Stimulated activated CD8-positive, alpha-beta memory T cell treated with anti-CD3 and anti-CD28 coated beads, Interleukin-4, amount 100 ng/mL, for 1 hour (primary cell): ENCODE results near the gene DENND1C.
"Not testable (repeated sequence)": the region's sequence is repeated elsewhere in the genome, so short reads cannot be mapped to it uniquely, and the experiment has no call there.

Experiments
- DNase-seq, 2 donors: peaks; one replicate each; pipeline ENCODE4 v3.0.0-alpha.2; 2020; ENCODE audit warnings: low read depth in 2 of 2, low spot score in 1 of 2

Gene DENND1C

DNA sequence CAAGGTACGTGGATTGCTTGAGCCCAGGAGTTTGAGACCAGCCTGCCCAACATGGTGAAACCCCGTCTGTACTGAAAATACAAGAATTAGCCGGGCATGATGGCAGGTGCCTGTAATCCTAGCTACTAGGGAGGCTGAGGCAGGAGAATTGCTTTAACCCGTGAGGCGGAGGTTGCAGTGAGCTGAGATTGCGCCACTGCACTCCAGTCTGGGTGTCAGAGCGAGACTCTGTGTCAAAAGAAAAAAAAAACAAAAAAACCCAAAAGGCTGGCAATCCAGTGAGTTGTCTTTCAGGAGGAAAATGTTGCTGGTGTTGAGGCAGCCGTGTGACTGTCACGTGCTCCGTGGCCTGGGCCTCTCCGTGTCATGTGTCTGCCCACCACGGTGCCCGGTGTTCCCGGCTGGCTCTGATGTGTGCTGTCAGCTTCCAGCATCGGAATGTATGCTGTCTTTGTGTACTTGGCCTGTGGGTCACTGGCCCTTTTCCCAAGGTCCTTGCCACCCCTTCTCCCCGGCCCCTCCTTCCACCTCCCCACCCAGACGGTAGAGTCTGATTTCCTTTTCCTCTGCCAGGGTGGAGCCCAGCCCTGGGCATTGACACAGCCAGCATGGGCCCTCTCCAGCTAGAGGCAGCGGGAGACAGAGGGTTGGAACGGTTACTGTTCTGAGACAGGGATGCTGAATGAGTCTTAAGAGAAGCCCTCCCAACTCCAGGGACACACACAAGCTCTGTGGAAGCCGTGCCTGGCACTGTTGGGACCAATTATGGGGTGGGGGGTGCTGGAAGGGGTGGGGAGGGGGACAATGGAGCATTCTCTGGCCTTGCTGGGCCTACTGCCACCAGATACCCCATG, 27.8 kb upstream of the DENND1C start:
- no peak for DNase-seq

GRCh38 chr19:6508028-6508771, 26.6 kb upstream of the DENND1C start:
- not testable (repeated sequence) for DNase-seq

GRCh38 chr19:6503407-6504201, 22.0 kb upstream of the DENND1C start:
- no peak for DNase-seq

DNA sequence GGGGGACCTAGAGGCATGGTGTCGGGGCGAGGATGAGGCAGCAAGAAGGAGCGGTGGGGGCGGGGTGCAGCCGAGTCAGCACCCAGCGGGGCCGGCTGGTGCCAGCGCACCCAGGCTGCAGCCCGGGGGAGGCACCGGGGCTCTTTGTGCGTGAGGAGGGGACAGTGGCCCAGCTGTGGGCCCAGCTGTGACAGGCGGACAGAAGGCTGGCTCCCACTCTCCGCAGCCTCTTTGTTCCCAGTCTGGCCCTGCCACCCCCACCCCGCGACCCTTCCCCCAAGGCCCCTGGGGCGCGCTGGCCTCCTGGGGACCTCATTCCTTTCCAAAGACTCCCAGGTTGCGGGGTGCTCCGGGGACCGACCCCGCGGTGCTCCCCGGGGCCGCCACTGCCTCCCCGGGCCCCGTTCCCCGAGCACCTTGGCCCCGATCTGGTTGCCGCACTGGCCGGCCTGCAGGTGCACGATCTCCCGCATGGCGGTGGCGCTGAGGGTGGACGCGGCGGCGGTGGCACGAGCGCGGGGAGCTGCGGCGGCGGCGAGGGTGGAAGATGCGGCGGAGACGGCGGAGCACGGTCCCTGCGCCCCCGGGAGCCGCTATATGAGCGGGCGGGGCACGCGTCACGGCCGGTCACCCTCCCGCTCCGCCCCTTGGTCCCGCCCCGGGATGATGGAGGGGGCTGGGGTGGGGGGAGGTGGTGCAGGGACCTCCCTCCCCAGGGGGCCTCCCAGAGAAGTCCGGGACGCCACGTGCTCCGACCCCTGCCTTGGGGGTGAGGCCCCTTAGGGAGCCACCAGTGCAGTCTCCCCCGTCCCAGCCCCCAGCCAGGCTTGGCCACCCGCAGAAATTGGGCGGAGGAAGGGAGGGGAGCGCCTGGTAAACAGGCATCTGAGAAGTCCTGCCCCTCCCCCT, 20.4 kb upstream of the DENND1C start, which contains the start of gene TUBB4A:
TSS of gene TUBB4A (minus strand) at position 570 of the 909 bp plus-strand sequence. CDS start at position 473, 97 bp downstream.
- no peak for DNase-seq

GRCh38 chr19:6500837-6501739, 19.5 kb upstream of the DENND1C start:
- no peak for DNase-seq

GRCh38 chr19:6499052-6499790, 17.6 kb upstream of the DENND1C start:
- DNase-seq: no peak

- no peak for DNase-seq
Observed at GRCh38 chr19:6498294-6499036, 16.9 kb upstream of the DENND1C start.

DNA sequence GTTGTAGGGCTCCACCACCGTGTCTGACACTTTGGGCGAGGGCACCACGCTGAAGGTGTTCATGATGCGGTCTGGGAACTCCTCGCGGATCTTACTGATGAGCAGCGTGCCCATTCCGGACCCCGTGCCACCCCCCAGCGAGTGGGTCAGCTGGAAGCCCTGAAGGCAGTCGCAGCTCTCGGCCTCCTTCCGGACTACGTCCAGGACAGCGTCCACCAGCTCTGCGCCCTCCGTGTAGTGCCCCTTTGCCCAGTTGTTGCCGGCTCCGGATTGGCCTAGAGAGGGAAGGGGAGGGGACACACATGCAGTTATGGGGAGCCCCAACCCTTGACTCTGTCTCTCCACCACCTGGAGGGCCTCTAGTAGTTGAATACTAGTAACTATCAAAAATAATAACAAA, 14.4 kb upstream of the DENND1C start:
- DNase-seq: no peak

DNA sequence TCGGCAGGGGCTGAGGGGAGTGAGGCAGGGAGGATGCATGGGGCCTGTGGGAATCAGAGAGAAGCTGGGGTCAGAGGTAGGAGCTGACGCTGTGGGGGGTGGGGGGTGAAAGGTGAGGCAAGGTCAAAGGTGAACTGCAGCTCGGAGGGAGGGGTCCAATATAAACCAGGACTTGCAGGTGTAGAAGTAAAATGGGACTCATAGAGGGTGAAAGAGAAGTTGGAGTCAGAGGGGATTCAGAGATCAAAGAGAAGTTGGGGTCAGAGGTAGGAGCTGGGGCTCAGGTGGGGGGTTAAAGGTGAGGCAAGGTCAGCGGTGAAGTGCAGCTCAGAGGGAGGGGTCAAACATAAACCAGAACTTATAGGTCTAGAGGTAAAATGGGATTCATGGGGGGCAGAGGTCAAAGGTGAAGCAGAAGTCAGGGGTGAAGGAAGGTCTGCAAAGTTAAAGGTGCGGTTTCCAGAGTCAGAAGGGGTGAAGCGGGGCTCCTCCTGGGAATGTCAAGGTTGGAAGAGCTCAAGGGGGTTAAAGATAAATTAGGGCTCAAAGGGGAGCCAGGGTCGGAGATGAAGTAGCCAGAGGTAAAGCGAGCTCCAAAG, 12.9 kb upstream of the DENND1C start:
- no peak for DNase-seq

- no peak for DNase-seq
Observed at GRCh38 chr19:6491802-6492592, 10.4 kb upstream of the DENND1C start.

GRCh38 chr19:6490134-6490533, 8.5 kb upstream of the DENND1C start:
- no peak for DNase-seq

DNA sequence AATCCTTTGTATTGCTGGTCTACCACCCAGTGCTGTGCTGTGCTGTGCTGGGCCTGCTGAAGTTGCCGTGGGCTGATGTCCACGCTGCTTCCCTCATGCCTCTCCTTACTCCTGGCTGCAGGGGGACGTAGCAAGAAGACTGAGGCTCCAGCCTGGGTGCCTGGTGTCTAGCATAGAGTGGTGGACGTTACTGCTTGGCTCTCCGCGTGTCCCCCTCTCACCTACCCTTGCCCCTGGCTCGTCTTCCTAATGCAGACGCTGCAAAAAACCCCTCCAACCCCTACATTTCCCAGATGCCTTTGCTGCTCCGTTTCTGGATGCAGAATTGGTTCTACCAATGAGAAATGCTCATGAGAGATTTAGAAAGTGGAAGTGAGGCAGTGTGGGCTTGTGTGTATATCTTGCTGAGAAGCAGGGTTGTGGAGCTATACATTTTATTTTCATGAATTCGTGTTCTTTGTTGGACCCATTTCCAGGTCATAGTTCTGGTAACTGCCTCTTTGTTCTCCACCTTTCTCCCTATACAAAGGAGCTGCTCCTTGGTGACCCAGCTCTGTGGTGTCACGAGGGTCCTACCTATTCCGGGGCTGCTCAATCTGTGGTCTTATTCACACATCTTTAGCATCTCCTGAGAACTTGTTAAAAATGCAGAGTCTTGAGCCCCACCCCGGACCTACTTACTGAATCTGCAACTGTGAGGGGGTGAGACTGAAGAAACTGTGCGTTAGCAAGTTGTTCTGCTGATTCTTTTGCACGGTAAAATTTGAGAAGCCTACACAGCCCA, 7.9 kb upstream of the DENND1C start:
- no peak for DNase-seq

- DNase-seq: no peak
Observed at GRCh38 chr19:6484831-6485230, 3.2 kb upstream of the DENND1C start.

DNA sequence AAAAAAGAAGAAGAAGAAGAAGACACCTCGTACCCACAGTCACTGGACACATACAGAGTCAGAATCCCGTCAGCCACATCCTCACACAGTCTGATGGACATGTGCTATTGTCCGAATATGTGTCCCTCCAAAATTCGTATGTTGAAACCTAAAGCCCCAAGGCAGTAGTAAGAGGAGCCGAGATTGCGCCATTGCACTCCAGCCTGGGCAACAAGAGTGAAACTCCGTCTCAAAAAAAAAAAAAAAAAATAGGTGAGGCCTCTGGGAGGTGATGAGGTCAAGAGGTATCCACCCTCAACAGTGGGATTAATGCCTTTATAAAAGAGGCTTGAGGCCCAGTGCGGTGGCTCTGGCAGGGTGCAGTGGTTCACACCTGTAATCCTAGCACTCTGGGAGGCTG, 2.6 kb upstream of the DENND1C start:
- no peak for DNase-seq

DNA sequence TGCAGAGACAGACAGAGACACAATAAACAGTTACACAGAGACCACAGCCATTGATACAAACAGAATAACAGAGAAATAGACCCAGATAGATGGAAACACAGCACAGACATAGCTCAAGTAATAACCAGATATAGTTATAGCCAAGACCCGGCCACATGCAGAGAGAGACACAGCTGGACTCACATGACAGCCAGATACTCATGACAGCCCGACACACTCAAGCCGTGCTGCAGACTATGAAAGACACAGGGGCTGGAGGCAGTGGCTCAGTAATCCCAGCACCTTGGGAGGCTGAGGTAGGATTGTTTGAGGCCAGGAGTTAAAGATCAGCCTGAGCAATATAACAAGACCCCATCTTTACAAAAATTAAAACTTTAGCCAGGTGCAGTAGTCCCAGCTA, 1.6 kb upstream of the DENND1C start:
- no peak for DNase-seq

GRCh38 chr19:6482343-6482686, 728 bp upstream of the DENND1C start:
- no peak for DNase-seq
